Right lobe of liver (tissue), 4 donors: ENCODE measurements around the gene NANS.

ENCODE experiments used
- CTCF ChIP-seq, 4 donors: fragments of 200-600 bp in 3 of 4; fragments of 450-650 bp in 1 of 4; IDR thresholded peaks; one replicate each; pipeline versions ENCODE4 v1.5.1 to v1.8.0; 2016 to 2022; ENCODE audit warnings: antibody characterized with exemption in 4 of 4, mild to moderate bottlenecking in 2 of 4
- POLR2A ChIP-seq: fragments of 450-650 bp; IDR thresholded peaks from one replicate; pipeline ENCODE4 v1.6.1; 2017; ENCODE audit warnings: antibody characterized with exemption, mild to moderate bottlenecking
- donor health status: DM: no; HTN: no; CAD: no.
- donor health status: DM: no; HTN: no; CAD: no.
- donor health status: DM: no; HTN: yes; CAD: no.

GRCh38 chr9:98050351-98050750 is 6.2 kb upstream of the NANS start:
- no peak for TF ChIP-seq CTCF (IDR thresholded peaks at IDR 0.05)
- no peak for TF ChIP-seq POLR2A
